GM19455 (cell line): Measurements from ENCODE around the gene POU2F1.
"Not testable (repeated sequence)": the region's sequence is repeated elsewhere in the genome, so short reads cannot be mapped to it uniquely, and the experiment has no call there.

Experiments
- ATAC-seq: cut with Tn5 transposase; IDR thresholded peaks from one replicate; pipeline ENCODE4 v1.9.1; 2021; ENCODE audit not compliant: unreplicated experiment

The POU2F1 gene

DNA sequence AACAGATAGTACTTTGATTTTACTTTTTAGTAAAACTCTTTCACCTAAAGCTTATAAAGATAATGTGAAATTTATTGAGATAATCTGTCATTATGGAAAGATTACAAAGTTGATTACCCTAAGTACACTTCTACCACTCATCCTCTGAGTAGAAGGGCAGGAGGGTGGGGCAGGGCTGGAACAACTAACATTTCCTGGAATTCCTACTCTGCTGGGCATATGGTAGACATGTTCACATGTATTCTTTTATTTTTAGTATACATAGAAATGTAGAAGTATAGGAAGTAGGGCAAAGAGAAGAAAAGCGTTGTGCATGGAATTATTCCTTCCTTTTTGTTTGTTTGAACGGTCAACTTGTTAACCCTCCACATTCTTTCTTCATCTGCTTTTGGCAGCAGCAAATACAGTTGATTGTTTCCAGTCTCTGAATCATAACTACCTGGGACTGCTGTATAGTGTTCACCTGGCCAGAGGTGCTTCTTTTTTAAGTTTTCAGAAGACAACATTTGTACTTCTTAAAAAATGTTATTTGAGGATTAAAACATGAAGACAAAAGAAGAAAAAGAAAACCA, 85.1 kb downstream of the POU2F1 start:
- ATAC-seq = no peak

DNA sequence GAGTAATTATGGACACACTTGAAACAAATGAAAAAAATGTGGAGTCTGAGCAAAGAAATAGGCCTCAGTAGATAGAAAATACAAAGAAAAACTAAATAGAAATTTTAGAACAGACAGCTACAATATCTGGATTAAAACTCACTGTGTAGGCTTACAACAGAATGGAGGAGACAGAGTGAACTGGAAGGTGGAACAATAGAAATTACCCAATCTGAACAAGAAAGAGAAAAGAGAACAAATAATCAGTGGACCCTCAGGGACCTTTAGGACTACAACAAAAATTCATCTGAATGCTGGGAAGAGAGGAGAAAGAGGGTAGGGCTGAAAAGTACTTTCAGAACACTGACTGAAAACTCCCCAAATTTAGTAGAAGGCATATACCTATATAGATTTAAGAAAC, 90.0 kb downstream of the POU2F1 start:
- no peak for ATAC-seq

DNA sequence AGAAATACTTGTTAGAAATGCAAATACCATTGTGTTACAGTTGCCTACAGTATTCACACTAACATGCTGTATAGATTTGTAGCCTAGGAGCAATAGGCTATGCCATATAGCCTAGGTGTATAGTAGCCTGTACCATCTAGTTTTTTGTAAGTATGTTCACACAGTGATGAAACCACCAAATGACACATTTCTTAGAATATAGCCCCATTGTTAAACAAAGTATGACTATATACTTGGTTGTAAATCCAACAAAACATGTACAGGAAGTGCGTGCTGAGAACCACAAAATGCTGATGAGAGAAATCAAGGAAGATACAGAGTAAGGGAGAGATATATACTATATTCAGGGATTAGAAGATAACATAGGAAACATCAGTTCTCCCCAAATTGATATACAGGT, 92.2 kb downstream of the POU2F1 start:
- ATAC-seq = no peak

DNA sequence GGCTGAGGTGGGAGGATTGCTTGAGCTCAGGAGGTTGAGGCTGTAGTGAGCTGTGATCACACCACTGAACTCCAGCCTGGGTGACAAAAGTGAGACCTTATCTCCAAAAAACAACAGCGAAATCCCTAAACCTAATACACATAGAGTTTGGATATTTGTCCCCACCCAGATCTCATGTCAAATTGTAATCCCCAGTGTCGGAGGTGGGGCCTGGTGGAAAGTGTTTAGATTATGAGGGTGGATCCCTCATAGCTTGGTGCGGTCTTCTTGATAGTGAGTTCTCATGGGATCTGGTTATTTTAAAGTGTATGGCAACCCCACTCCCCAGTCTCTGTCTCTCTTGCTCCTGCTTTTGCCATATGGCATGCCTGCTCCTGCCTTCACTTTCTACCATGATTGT, 94.0 kb downstream of the POU2F1 start:
- no peak for ATAC-seq

DNA sequence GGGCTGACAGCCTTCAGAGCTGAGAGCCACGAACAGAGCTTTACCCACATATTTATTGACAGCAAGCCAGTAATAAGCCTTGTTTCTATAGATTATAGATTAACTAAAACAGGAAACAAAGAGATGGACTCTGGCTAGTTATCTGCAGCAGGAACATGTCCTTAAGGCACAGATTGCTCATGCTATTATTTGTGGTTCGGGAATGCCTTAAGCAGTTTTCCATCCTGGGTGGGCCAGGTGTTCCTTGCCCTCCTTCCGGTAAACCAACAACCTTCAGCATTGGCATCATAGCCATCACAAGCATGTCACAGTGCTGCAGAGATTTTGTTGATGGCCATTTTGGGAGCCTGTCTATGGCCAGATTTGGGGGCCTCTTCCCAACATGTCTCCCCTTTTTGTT, 96.8 kb downstream of the POU2F1 start:
- no peak for ATAC-seq

DNA sequence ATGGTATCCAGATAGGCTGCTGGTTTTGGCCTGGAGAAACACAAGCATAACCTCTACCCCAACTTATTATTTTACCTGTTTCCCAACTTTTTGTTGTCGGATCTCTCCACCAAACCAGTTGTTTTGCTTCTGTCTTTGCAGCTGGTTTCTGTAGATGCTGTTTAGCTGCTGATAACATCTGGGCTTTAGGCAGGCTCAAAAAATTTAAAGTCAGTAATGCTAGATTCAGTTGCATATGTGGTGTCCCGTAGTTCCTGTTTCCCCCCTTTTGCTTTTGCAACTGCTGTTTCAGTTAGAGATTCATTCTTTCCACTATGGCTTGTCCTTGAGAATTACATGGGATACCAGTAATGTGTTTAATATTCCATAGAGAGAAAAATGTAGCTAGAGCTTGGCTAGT, 98.5 kb downstream of the POU2F1 start:
- ATAC-seq = not testable (repeated sequence)

DNA sequence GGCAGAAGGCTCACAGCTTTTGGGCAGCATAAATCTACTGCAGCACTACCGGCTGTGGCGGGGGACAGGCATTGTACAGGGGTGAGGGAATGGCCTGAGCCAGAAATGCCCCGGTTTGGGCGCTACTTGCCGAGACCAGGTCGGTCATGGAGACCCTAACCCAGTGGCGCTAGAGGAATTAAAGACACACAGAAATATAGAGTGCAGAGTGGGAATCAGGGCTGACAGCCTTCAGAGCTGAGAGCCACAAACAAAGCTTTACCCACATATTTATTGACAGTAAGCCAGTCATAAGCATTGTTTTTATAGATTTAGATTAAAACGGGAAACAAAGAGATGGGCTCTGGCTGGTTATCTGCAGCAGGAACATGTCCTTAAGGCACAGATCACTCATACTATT, 101.8 kb downstream of the POU2F1 start:
- no peak for ATAC-seq

DNA sequence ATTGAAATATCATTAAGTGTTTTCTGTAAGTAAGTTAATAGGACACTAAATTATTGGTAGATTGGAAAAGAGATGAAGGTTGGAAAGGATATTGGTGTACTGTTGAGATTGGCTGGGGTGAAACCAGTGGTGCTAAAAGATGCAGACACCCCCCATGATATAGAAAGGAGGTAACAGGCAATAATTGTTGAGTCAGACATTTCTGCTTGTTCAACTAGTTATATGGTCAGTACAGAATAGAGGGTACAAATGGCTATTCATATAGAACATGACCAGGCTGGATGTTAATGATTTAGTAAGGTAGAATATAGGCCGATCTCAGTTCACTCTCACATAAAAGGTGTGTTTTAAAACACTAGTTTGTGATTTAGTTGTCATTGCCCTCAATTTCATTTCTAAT, 104.5 kb downstream of the POU2F1 start:
- ATAC-seq = no peak

DNA sequence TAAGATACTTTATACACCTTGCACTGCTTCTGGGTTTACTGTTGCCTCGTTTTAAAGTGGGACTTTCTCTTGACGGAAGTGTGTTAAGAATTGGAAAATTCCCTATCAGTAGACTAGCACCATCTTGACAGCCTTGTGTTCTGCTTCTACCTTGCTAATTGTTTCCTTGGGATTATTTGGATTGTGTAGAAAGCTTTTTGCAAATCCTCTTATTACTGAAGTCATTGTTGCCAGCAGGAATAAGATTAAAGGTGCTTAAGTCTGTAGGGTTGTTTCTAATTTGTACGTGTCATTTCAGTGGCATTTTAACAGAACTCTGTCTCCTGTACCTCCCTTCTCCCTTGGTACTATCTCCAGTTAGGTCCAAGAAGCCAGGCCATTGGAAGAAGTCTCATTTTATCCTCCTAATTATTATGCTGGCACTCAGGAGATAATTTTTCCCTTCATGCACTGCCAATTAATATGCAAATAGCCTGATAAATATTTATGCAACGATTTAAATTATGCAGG, 107.7 kb downstream of the POU2F1 start:
- no peak for ATAC-seq

DNA sequence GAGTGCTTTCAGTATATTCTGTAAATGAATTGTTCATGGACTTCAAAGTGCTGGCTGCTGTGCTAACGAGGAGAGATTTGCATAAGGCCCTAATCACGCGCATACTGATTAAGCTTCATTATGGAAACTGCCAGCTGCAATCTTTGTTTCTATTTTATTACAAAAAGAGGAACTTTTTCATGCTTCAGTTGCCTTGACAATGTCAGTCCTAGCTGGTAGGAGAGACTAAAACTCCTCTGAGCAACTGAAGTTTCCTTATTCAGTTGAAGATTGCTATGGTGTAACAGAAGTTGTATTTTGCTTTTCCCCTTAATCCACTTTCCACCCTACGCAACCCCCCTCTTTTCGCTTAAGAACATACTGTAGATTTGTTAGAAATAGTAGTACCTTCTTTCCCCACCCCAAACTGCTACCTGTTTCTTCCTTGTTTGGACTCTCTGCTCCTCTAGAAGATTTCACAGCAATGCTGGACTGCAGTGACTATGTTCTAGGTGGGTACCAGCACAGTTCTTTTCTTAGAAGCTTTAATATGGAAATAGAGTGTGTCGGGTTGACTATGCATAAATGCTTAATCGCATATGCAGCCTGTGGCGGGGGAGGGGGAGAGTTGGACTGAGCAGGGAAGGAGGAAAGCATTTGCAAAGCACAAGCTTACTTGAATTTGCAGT, 108.3 kb downstream of the POU2F1 start:
- ATAC-seq = peak; percentile 73

DNA sequence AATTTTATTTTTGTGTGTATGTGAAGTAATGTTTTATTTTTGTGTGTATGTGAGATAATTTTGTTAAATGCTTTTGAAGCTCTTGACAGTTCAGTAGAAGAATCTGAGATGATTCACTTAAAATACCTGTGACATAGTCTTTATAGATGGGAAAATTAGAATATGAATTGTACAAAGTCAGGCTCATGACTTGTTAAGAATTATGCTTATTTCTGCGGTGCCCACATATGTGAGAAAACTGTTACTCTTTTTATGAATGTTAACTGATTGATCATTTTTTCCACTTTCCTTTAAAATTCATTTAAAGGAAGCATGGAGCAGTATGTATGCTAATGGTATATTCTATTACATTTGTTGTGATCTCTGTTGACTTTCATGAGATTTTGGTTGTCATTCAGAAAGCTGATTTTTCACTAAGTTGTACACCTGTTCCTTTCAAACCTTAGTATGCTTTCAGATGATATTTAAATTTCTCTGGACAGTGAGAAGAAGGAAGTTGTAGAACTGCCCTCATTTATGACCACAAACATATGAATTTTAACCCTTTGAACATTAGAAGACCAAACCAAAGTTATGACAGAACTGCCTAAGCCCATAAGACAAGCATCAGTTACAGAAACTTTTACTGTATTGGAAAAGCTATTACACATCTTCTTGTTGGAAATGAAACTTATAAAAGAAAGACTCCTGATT, 110.1 kb downstream of the POU2F1 start:
- no peak for ATAC-seq

DNA sequence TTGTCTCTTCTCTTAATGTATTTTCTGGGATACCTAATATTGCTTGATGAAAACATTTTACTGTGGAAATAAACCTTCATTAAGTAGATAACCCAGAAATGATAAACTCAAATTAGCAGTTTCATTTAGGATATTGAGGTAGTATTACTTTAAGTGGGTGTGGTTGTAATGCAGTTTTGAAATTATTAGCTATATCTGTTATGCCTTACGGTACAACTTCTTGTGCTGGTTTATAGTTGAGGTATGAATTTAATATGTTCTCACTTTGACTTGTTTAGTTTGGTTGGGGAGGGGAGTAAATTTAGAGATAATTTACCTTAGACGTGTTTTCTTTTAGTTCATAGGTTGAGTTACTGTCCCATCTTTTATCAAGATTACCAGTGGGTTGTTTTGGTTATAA, 111.0 kb downstream of the POU2F1 start:
- ATAC-seq = no peak

DNA sequence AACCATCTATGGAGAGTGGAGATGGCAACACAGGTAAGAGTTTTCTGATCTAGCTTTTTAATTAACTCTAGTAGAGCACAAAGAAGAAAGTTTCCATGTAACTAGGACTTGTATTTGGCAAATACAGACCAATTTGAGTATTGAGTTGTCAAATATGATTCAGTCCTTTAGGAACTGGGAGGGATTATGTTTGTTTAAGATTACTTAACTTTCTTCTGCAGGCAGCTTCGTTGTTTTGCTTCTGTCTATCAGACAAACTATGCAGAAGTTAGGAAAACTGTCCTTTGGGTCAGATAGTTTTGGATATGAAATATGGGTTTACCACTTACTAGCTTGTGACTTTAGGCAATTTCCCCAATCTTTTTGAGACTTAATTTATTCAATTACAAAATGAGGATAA, 111.8 kb downstream of the POU2F1 start:
- no peak for ATAC-seq

DNA sequence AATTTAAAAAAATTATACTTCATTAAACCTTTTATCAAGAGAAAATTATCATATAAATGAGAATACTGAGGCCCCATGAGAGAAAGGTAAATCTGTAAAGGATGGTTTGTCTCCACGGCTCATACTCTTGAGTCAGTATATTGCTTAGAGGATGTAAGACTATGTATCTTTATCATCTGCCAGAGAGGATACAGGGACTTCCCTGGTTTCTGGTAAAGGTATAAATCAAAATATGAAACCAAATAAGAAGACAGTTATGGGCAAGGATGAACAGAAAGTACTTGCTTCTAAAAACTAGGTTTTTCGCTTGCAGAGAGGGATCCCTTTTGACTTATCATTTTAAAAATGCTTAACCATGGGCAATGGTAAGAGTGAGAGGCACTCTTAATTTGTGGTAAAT, 112.4 kb downstream of the POU2F1 start:
- ATAC-seq = no peak

DNA sequence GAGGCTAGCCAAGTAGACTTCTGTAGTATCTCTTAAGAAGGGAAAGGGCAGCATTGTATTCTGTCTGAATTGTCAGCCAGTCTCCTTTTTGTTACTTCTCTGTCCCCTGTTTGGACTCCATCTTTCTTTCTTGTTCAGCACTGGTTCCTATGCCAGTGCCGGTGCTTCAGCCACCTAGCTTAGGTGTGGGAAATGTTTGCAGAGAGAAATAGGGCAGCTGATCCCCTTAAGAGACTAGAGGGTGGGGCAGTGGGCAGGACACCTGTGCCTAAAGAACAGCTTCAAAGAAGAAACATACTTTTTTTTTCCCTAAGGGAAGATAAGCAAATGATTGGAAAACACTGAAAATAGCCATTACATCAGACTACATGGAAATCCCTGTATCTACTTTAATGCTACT, 113.0 kb downstream of the POU2F1 start:
- ATAC-seq = no peak

DNA sequence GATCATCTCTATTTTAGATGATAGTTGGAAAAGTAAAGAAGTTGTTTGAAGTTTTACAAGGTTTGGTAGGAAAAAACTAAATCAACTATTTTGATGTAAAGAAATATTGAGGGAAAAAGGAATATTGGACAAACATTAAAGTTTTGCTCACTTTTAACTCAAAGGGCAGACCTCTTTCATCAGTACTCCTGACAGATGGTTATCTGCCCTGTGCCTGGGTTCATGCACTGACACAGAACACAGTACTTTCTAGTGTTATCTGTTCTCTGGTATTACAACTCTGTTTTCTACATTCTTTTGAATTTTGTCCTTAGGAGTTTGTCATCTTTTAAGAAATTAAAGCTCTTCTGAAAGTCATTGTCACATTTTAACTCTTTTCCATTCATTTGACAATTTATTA, 118.7 kb downstream of the POU2F1 start:
- no peak for ATAC-seq

DNA sequence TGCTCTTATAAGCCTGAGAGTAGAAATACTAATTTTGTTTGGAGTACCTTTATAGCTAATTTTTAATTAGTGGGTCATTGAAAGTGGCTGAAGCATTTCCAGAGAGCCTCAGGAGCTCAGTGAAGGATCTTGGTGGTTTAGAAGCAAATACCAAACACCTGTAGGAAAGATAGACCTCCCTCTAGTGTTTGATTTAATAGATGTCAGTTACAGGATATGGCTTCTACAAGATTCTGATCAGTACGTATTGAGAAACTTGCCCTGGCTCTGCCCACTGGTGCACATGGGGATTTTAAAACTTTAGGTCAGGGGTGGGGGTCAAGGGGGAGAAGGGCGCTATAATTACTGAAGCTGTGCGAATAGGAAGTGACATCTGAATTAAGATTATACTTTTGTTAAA, 122.2 kb downstream of the POU2F1 start:
- ATAC-seq = no peak

DNA sequence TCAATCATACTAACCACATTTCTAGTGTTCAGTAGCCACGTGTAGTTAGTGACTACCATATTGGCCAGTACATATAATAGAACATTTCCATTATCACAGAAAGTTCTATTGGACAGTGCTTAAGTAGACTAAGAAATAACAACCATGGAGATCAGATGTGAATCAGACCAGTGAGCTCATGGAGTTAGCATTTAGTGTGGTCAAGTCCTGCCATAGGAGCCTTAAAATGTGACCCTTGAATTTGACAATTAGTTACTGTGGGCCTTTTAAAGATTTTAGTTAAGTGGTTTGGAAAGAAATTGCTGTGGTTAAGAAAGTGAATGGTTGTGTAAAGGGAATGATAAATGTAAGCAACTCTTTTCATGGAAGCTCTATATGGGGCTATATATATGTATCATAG, 123.4 kb downstream of the POU2F1 start:
- no peak for ATAC-seq

DNA sequence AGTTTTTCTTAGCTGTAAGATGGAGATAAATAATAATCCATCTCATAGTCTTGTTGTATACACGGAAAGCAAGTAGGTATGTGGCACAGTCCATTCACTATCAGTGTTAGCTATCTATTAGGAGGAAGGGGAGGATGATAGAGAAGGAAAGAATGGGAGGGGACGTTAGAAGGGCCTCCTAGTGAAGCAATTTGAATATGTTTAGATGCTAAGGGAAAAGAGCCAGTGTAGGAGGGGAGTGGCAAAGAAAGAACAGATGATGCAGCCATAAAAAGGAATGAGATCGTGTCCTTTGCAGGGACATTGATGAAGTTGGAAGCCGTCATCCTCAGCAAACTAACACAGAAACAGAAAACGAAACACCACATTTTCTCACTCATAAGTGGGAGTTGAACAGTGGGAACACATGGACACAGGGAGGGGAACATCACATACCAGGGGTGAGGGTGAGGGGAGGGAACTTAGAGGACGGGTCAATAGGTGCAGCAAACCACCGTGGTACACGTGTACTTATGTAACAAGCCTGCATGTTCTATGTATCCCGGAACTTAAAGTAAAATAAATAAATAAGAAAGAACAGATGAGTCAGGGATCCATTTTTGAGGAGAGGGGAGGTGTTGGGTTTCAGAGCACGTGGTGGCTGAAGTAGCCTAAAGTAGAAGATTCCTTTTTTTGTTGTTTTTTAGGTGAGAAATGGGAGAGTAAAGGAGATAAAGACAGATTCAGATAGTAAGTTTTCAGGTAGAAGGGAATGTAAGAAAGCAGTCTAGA, 124.1 kb downstream of the POU2F1 start:
- no peak for ATAC-seq

DNA sequence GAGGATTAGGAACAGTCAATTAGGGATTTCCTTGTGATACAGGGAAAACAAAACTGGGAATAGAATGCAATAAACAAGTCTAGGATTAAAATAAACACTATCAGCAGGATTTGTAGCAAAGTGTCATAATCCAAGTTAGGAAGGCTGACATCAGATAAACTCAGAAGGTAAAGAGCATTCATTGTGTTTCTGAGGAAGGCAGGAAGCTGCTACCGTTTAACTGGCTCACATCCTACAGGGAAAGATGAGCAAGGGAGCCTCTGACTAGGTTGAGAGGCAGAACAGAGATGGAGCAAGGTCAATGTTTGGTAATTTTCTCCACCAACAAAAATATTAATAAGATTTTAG, 124.7 kb downstream of the POU2F1 start:
- ATAC-seq = no peak

DNA sequence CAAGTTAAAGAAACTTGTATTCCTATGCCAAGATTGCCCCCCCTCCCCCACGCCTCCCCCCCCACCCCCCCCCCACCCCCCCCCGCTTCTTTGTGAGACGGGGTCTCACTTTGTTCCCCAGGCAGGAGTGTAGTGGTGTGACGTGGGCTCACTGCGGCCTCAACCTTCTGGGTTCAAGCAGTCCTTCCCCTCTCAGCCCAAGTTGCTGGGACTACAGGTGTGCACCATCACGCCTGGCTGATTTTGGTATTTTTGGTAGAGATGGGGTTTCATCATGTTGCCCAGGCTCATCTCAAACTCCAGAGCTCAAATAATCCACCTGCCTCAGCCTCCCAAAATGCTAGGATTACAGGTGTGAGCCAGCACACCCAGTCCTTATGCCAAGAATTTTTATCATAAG, 136.6 kb downstream of the POU2F1 start:
- no peak for ATAC-seq

DNA sequence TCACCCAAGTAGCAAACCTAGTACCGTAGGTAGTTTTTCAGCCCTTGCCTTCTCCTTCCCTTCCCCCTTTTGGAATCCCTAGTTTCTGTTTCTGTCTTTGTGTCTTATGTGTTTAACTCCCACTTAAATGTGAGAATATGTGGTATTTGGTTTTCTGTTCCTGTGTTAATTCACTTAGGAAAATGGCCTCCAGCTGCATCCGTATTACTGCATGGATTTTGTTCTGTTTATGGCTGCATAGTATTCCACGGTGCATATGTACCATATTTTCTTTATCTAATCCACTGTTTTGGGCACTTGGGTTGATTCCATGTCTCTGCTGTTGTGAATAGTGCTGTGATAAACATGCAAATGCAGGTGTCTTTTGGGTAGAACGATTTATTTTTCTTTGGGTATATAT, 138.6 kb downstream of the POU2F1 start:
- ATAC-seq = no peak
